ENCODE measurements around the gene AFAP1. TPM values are rescaled to one million over a fixed set of nuclear protein-coding genes. Genes with fewer than 3 reads are reported as not detected.

The AFAP1 gene
- total RNA-seq, 2 experiments from 2014 or later: not detected

DNA sequence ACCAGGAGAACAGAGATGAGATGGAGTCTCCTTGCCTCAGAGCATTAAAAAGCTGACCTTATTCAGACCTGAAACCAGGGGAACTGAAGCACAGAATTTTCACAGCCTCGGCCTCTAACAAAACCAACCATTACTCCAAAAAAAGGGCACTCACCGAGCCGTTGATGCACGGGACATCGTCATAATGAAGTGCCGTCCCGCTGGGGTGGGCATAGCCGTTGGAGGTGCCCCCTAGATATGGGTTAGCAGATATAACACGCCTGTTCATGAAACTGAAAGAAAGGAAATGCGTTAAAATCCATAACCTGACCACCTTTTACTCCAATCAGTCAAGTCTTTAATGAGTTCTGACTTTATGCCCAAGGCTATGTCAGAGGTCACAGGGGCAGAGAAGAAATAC is 153.6 kb downstream of the AFAP1 start:
- Histone ChIP-seq H3K9me2 (ENCODE audit: insufficient read depth, low read length) (no peaks in the 10 kb centered on the region), H3K4me2 (ENCODE audit: low read length) (no peak overlapping the region), H2AFZ (ENCODE audit: low read length) (no peak overlapping the region), H3K27ac (ENCODE audit: low read depth, low read length, poor library complexity, severe bottlenecking) (no peak overlapping the region), H3K9me3 (ENCODE audit: low read length) (no peaks in the 10 kb centered on the region), H3K79me2 (ENCODE audit: insufficient read depth, low read depth, low read length) (no peaks in the 10 kb centered on the region), H3K4me1 (ENCODE audit: insufficient read depth, low read length, poor library complexity, severe bottlenecking) (no peaks in the 10 kb centered on the region), H3K36me3 (ENCODE audit: insufficient read depth, low read length) (no peaks in the 10 kb centered on the region), H3K4me3 (ENCODE audit: low read depth, low read length, poor library complexity, severe bottlenecking) (no peak overlapping the region), H4K20me1 (ENCODE audit: insufficient read depth, low read length) (no peaks in the 10 kb centered on the region)
- intact Hi-C loops (cut with micrococcal nuclease; ENCODE audit: unreplicated experiment): no loop called here
- ChIA-PET CTCF (ENCODE audit: unreplicated experiment) (no interaction called here), POLR2A (no interaction called here)
- no TSS peak for BruUV-seq (replicated peaks)
- TF ChIP-seq EZH2phosphoT487 (IDR thresholded peaks at IDR 0.05; ENCODE audit: borderline replicate concordance, low read depth, low read length): no peak
- TF ChIP-seq, protein P1, sequence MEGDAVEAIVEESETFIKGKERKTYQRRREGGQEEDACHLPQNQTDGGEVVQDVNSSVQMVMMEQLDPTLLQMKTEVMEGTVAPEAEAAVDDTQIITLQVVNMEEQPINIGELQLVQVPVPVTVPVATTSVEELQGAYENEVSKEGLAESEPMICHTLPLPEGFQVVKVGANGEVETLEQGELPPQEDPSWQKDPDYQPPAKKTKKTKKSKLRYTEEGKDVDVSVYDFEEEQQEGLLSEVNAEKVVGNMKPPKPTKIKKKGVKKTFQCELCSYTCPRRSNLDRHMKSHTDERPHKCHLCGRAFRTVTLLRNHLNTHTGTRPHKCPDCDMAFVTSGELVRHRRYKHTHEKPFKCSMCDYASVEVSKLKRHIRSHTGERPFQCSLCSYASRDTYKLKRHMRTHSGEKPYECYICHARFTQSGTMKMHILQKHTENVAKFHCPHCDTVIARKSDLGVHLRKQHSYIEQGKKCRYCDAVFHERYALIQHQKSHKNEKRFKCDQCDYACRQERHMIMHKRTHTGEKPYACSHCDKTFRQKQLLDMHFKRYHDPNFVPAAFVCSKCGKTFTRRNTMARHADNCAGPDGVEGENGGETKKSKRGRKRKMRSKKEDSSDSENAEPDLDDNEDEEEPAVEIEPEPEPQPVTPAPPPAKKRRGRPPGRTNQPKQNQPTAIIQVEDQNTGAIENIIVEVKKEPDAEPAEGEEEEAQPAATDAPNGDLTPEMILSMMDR (conservative IDR thresholded peaks at IDR 0.05; ENCODE audit: low read length): no peak
- DNase-seq (ENCODE audit: low spot score): no peak

DNA sequence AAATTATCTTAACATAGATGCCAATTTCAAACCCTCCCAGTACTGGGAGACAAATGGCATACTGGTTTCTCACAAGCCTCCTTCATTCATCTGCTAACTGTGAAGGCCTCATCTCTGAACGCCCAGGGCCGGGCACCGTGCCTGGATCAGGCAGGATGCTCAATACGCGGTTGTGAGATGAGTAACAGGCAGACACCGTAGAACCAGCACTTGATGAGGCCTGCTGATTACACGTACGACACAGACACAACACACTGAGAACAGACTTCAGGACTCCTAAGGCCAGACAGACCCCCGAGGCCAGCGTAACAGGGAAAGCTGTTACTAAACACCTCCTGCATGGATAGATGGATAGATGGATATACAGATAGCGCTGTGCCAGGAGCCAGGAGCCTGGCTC is 154.6 kb downstream of the AFAP1 start:
- no peaks in the 10 kb centered on the region for H3K4me1 ChIP-seq (ENCODE audit: insufficient read depth, low read length, poor library complexity, severe bottlenecking)
- intact Hi-C loops (cut with micrococcal nuclease; ENCODE audit: unreplicated experiment): no loop called here
- no peaks in the 10 kb centered on the region for H3K9me2 ChIP-seq (ENCODE audit: insufficient read depth, low read length)
- no peaks in the 10 kb centered on the region for H4K20me1 ChIP-seq (ENCODE audit: insufficient read depth, low read length)
- CTCF ChIA-PET (ENCODE audit: unreplicated experiment): no interaction called here
- no TSS peak for BruUV-seq (replicated peaks)
- no peaks in the 10 kb centered on the region for H3K36me3 ChIP-seq (ENCODE audit: insufficient read depth, low read length)
- TF ChIP-seq, protein P1 (conservative IDR thresholded peaks at IDR 0.05; ENCODE audit: low read length): no peak
- no peak for TF ChIP-seq EZH2phosphoT487 (IDR thresholded peaks at IDR 0.05; ENCODE audit: borderline replicate concordance, low read depth, low read length)
- no peak overlapping the region for H3K4me2 ChIP-seq (ENCODE audit: low read length)
- no peak overlapping the region for H3K4me3 ChIP-seq (ENCODE audit: low read depth, low read length, poor library complexity, severe bottlenecking)
- POLR2A ChIA-PET: no interaction called here
- no peak overlapping the region for H2AFZ ChIP-seq (ENCODE audit: low read length)
- no peak overlapping the region for H3K27ac ChIP-seq (ENCODE audit: low read depth, low read length, poor library complexity, severe bottlenecking)
- no peak for DNase-seq (ENCODE audit: low spot score)
- no peaks in the 10 kb centered on the region for H3K79me2 ChIP-seq (ENCODE audit: insufficient read depth, low read depth, low read length)
- H3K9me3 ChIP-seq (ENCODE audit: low read length): no peaks in the 10 kb centered on the region

DNA sequence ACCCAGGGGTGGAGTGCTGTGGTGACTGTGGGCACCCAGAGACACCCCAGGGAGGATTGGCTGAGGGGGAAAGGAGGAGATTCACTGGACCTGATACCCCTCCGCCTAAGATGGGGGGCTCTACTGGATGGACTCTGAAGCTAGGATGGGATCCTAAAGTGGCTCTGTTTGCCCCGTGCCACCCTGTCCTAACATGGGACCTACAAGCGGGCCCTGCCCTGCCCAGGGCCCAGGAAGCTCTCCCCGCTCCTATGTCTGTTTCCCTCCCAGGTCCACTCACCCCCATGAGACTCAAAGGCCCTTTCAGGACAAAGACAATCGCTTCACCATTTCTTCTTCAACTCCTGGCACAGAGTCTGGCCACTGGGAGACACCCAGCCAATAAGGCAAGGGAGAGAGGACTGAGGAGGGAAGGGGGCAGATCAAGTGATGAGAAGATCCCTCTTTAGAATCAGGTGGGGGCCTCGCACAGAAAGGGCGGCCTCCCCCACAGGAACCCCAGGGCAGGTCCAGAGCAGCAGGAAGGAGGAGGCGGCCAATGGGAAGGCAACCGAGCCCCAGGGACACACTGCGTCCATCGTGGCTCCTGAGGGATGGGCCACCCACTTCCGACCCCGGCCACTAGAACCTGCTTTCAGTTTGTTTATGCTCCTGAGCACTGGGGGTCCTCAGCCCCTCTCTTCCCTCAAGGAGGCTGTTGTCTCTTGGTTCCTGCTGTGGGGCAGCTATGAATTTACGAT is 155.4 kb downstream of the AFAP1 start:
- Histone ChIP-seq H4K20me1 (ENCODE audit: insufficient read depth, low read length) (no peaks in the 10 kb centered on the region), H2AFZ (ENCODE audit: low read length) (no peak overlapping the region), H3K27ac (ENCODE audit: low read depth, low read length, poor library complexity, severe bottlenecking) (no peak overlapping the region), H3K4me3 (ENCODE audit: low read depth, low read length, poor library complexity, severe bottlenecking) (no peak overlapping the region), H3K9me3 (ENCODE audit: low read length) (no peaks in the 10 kb centered on the region), H3K4me2 (ENCODE audit: low read length) (no peak overlapping the region), H3K4me1 (ENCODE audit: insufficient read depth, low read length, poor library complexity, severe bottlenecking) (no peaks in the 10 kb centered on the region), H3K79me2 (ENCODE audit: insufficient read depth, low read depth, low read length) (no peaks in the 10 kb centered on the region), H3K36me3 (ENCODE audit: insufficient read depth, low read length) (no peaks in the 10 kb centered on the region), H3K9me2 (ENCODE audit: insufficient read depth, low read length) (no peaks in the 10 kb centered on the region)
- CTCF ChIA-PET (ENCODE audit: unreplicated experiment): no interaction called here
- no peak for TF ChIP-seq EZH2phosphoT487 (IDR thresholded peaks at IDR 0.05; ENCODE audit: borderline replicate concordance, low read depth, low read length)
- TF ChIP-seq, protein P1 (conservative IDR thresholded peaks at IDR 0.05; ENCODE audit: low read length): no peak
- BruUV-seq (replicated peaks): no TSS peak
- intact Hi-C loops (cut with micrococcal nuclease; ENCODE audit: unreplicated experiment): no loop called here
- no peak for DNase-seq (ENCODE audit: low spot score)
- POLR2A ChIA-PET: no interaction called here
